HG03175 (cell line): ENCODE results near the gene PDGFD.
"Not testable (repeated sequence)": the region's sequence is repeated elsewhere in the genome, so short reads cannot be mapped to it uniquely, and the experiment has no call there.

Experiments used
- ATAC-seq: cut with Tn5 transposase; IDR thresholded peaks from one replicate; pipeline ENCODE4 v1.9.1; 2021; ENCODE audit warnings: mild to moderate bottlenecking, moderate library complexity; ENCODE audit not compliant: unreplicated experiment

Gene PDGFD

GRCh38 chr11:104057908-104058307 is 106.0 kb downstream of the PDGFD start:
- no peak for ATAC-seq

GRCh38 chr11:104055596-104055995 is 108.4 kb downstream of the PDGFD start:
- ATAC-seq = no peak

- ATAC-seq = no peak
Observed at GRCh38 chr11:104054911-104055529, 108.9 kb downstream of the PDGFD start.

GRCh38 chr11:104053743-104054478 is 110.0 kb downstream of the PDGFD start:
- ATAC-seq = no peak

GRCh38 chr11:104051778-104052177 is 112.2 kb downstream of the PDGFD start:
- no peak for ATAC-seq

- no peak for ATAC-seq
Observed at GRCh38 chr11:104049116-104049515, 114.8 kb downstream of the PDGFD start.

GRCh38 chr11:104046858-104047257 is 117.1 kb downstream of the PDGFD start:
- not testable (repeated sequence) for ATAC-seq

- ATAC-seq = no peak
Observed at GRCh38 chr11:104046331-104046730, 117.6 kb downstream of the PDGFD start.

- no peak for ATAC-seq
Observed at GRCh38 chr11:104043678-104044239, 120.2 kb downstream of the PDGFD start.

- ATAC-seq = no peak
Observed at GRCh38 chr11:104043142-104043541, 120.8 kb downstream of the PDGFD start.

- ATAC-seq = no peak
Observed at GRCh38 chr11:104041792-104042191, 122.2 kb downstream of the PDGFD start.

- no peak for ATAC-seq
Observed at GRCh38 chr11:104036995-104037394, 127.0 kb downstream of the PDGFD start.

GRCh38 chr11:104036588-104036987 is 127.4 kb downstream of the PDGFD start, which contains the start of gene DDI1:
DDI1 (plus strand) TSS chr11:104036640; CDS start chr11:104036823, 183 bp downstream.
- ATAC-seq = no peak

GRCh38 chr11:104033561-104033960 is 130.4 kb downstream of the PDGFD start:
- ATAC-seq = no peak

- ATAC-seq = no peak
Observed at GRCh38 chr11:104033134-104033533, 130.8 kb downstream of the PDGFD start.

GRCh38 chr11:104028476-104029263 is 135.3 kb downstream of the PDGFD start:
- no peak for ATAC-seq

GRCh38 chr11:104024572-104024971 is 139.4 kb downstream of the PDGFD start:
- no peak for ATAC-seq

GRCh38 chr11:104015649-104016415 is 148.1 kb downstream of the PDGFD start:
- ATAC-seq = peak; percentile 88

GRCh38 chr11:104011044-104011443 is 152.9 kb downstream of the PDGFD start:
- ATAC-seq = no peak

GRCh38 chr11:104009744-104010143 is 154.2 kb downstream of the PDGFD start:
- no peak for ATAC-seq
